Adrenal gland (tissue), 12 donors: ENCODE data around the gene TECR. TPM values are rescaled to one million over a fixed set of nuclear protein-coding genes. Genes with fewer than 3 reads are reported as not detected.

Experiments
- DNase-seq, 7 donors: peaks; one replicate each; pipeline ENCODE4 v3.0.0-alpha.2; 2019 to 2020
- H3K27ac ChIP-seq, 5 donors: fragments of 200-600 bp; sonication (generic) in 4 of 5; 1 replicate in 3 of 5; 2 replicates in 2 of 5; pipeline versions ENCODE4 v1.5.1 to v1.8.0; 2016 to 2020; ENCODE audit warnings: mild to moderate bottlenecking in 1 of 5
- H3K27me3 ChIP-seq: fragments of 200-600 bp; 2 replicates; pipeline ENCODE4 v1.8.0; 2021
- H3K36me3 ChIP-seq, 2 donors: fragments of 200-600 bp; replicated peaks in 1 of 2; 1 replicate in 1 of 2; 2 replicates in 1 of 2; pipeline versions ENCODE4 v1.5.1 to v1.8.0; 2018 to 2022
- H3K4me1 ChIP-seq, 2 donors: fragments of 200-600 bp; replicated peaks in 1 of 2; 1 replicate in 1 of 2; 2 replicates in 1 of 2; pipeline versions ENCODE4 v1.5.1 to v1.8.0; 2018 to 2021
- H3K4me3 ChIP-seq, 4 donors: fragments of 200-600 bp; sonication (generic) in 3 of 4; one replicate each; pipeline ENCODE4 v1.5.1; 2016 to 2018
- H3K9me3 ChIP-seq, 3 donors: fragments of 200-600 bp; sonication (generic) in 1 of 3; replicated peaks in 1 of 3; 1 replicate in 2 of 3; 2 replicates in 1 of 3; pipeline versions ENCODE4 v1.5.1 to v1.8.0; 2016 to 2021
- CTCF ChIP-seq, 6 experiments: fragments of 450-650 bp in 4 of 6; fragments of 200-600 bp in 2 of 6; sonication (generic) in 1 of 6; IDR thresholded peaks; 1 replicate in 5 of 6; 2 replicates in 1 of 6; pipeline versions ENCODE4 v1.5.1 to v1.8.0; 2016 to 2021; ENCODE audit warnings: antibody characterized with exemption in 6 of 6, mild to moderate bottlenecking in 2 of 6, moderate library complexity in 1 of 6
- POLR2A ChIP-seq, 2 donors: fragments of 450-650 bp; IDR thresholded peaks; one replicate each; pipeline ENCODE4 v1.6.1; 2017; ENCODE audit warnings: antibody characterized with exemption in 2 of 2, mild to moderate bottlenecking in 2 of 2, moderate library complexity in 1 of 2
- WGBS, 4 donors: extraction: QIAGEN DNeasy Blood & Tissue Kit in 2 of 4; methylation state at CpG; one replicate each; pipeline versions ENCODE4 v1.1.5 to v1.1.7; 2013 to 2017; 5-methylcytosine and 5-hydroxymethylcytosine counted together
- intact Hi-C, 2 donors: fragments of 100-400 bp; cut with DNase I; formaldehyde crosslinking; loops; one replicate each; pipeline versions ENCODE4 v1.14.1 to v1.15.0; 2022 to 2023
- polyA plus RNA-seq, 3 donors: library from polyadenylated mRNA; stranded (reverse); fragments of 200-250 nt in 2 of 3; fragments of 350-450 nt in 1 of 3; fragmentation: Illumina TruSeq in 1 of 3; extraction: RNeasy Lipid Tissue Mini Kit (QIAGEN cat#74804) in 1 of 3; gene quantifications; one replicate each; pipeline ENCODE4 v1.2.3, GENCODE V29; 2013 to 2014
- total RNA-seq, 9 donors: library from RNA; depleted of rRNA in 4 of 9; stranded (reverse); fragments of >200 nt in 4 of 9; fragments of 120-200 nt in 1 of 9; fragmentation: NEBNext Ultra II Directional in 1 of 9; extraction: Animal tissue kit (Norgen Biotek cat#: 25700) in 1 of 9; gene quantifications; one replicate each; pipeline versions ENCODE4 v1.1.0 to v1.2.4, GENCODE V29; 2013 to 2023
- donor health status: healthy with polysubstance abuse.
- donor health status: Bipolar disorder and iron deficiency.
- donor health status: DM: yes; HTN: yes; CAD: no.
- donor health status: DM: no; HTN: no; CAD: no.
- donor health status: DM: no; HTN: no; CAD: no.
- donor health status: DM: yes; HTN: yes; CAD: no.

TECR gene
- total and polyA plus RNA-seq, 12 donors, result 108 to 610 (median 219) TPM

GRCh38 chr19:14565298-14565679 lies 35.9 kb downstream of the TECR start:
- no peaks in the 10 kb centered on the region for H3K27me3 ChIP-seq
- no peak for DNase-seq
- no peak overlapping the region for H3K27ac ChIP-seq
- H3K9me3 ChIP-seq, result no peaks in the 10 kb centered on the region
- no peak overlapping the region for H3K4me3 ChIP-seq
- H3K36me3 ChIP-seq, result peaks cover 0 to 17% of the 10 kb centered on the region in 2 donors
- H3K4me1 ChIP-seq, result peaks cover 14 to 28% of the 10 kb centered on the region in 2 donors
- 87 to 100% (median 96%) methylated on average over 4 to 22 of the region's 22 CpGs for WGBS, 4 donors
- no peak for TF ChIP-seq POLR2A (IDR thresholded peaks at IDR 0.05)
- no peak for TF ChIP-seq CTCF (IDR thresholded peaks at IDR 0.05)
- intact Hi-C loops, result loop anchor here in 1 of 2 donors (10.0 kb wide), 1 partner anchor 120 kb away; no protein-coding TSS in a partner anchor

- intact Hi-C loops, result loop anchor here in 1 of 2 donors (10.0 kb wide), 1 partner anchor 119 kb away; no protein-coding TSS in a partner anchor
- Histone ChIP-seq H3K4me1 (peaks cover 12 to 28% of the 10 kb centered on the region in 2 donors), H3K4me3 (no peak overlapping the region), H3K27me3 (no peaks in the 10 kb centered on the region), H3K9me3 (no peaks in the 10 kb centered on the region), H3K36me3 (peaks cover 0 to 17% of the 10 kb centered on the region in 2 donors), H3K27ac (no peak overlapping the region)
- no peak for TF ChIP-seq CTCF (IDR thresholded peaks at IDR 0.05)
- DNase-seq, result no peak
- 86 to 91% (median 87%) methylated on average over 16 to 28 of the region's 31 CpGs for WGBS, 4 donors
Measured at GRCh38 chr19:14565765-14566711, 36.6 kb downstream of the TECR start.

GRCh38 chr19:14566712-14567077 lies 37.3 kb downstream of the TECR start:
- Histone ChIP-seq H3K4me3 (no peak overlapping the region), H3K27ac (no peak overlapping the region), H3K27me3 (no peaks in the 10 kb centered on the region), H3K9me3 (no peaks in the 10 kb centered on the region), H3K36me3 (peaks cover 0 to 17% of the 10 kb centered on the region in 2 donors), H3K4me1 (peaks cover 9 to 24% of the 10 kb centered on the region in 2 donors)
- WGBS, 4 donors, result 80 to 87% (median 86%) methylated on average over 1 to 18 of the region's 18 CpGs
- intact Hi-C loops, result loop anchor here in 1 of 2 donors (10.0 kb wide), 1 partner anchor 118 kb away; no protein-coding TSS in a partner anchor
- DNase-seq, result no peak
- TF ChIP-seq CTCF (IDR thresholded peaks at IDR 0.05) (no peak), POLR2A (IDR thresholded peaks at IDR 0.05) (no peak)

- intact Hi-C loops, result loop anchor here in 1 of 2 donors (10.0 kb wide), 1 partner anchor 118 kb away; no protein-coding TSS in a partner anchor
- H3K27ac ChIP-seq, result no peak overlapping the region
- TF ChIP-seq POLR2A (IDR thresholded peaks at IDR 0.05) (no peak), CTCF (IDR thresholded peaks at IDR 0.05) (no peak)
- peaks cover 9 to 20% of the 10 kb centered on the region in 2 donors for H3K4me1 ChIP-seq
- H3K4me3 ChIP-seq, result no peak overlapping the region
- WGBS, 4 donors, result 82 to 92% (median 87%) methylated on average over 5 to 11 of the region's 11 CpGs
- H3K27me3 ChIP-seq, result no peaks in the 10 kb centered on the region
- no peaks in the 10 kb centered on the region for H3K9me3 ChIP-seq
- DNase-seq, result no peak
- H3K36me3 ChIP-seq, result peaks cover 0 to 17% of the 10 kb centered on the region in 2 donors
Measured at GRCh38 chr19:14567079-14567478, 37.7 kb downstream of the TECR start.
